Fibroblast of mammary gland (primary cell): ENCODE results near the gene SNU13.
A peak's percentile ranks its signal among the peaks of the same experiment; 100 is the strongest.
"Not testable (repeated sequence)": the region's sequence is repeated elsewhere in the genome, so short reads cannot be mapped to it uniquely, and the experiment has no call there.

Experiments used
- DNase-seq: peaks from one replicate; pipeline ENCODE4 v3.0.0-alpha.2; 2010; ENCODE audit warnings: low read depth
- H3K4me3 ChIP-seq: 2 replicates; pipeline ENCODE4 v1.5.1; 2011; ENCODE audit warnings: low read depth, mild to moderate bottlenecking, low read length, moderate library complexity; ENCODE audit not compliant: control insufficient read depth
- CTCF ChIP-seq: conservative IDR thresholded peaks from 2 replicates; pipeline ENCODE4 v1.5.1; 2011; ENCODE audit warnings: low read depth, low read length, inconsistent platforms; ENCODE audit not compliant: control insufficient read depth, insufficient read depth

The SNU13 gene

GRCh38 chr22:41682033-41682807 lies 6.4 kb downstream of the SNU13 start:
- peak; percentile 86 for DNase-seq
- TF ChIP-seq CTCF = no peak
- peak overlapping the region; percentile 66 for H3K4me3 ChIP-seq

- no peak for TF ChIP-seq CTCF
- peak; percentile 27 for DNase-seq
- peak overlapping the region; percentile 66 for H3K4me3 ChIP-seq
Measured at GRCh38 chr22:41681616-41682015, 7.1 kb downstream of the SNU13 start.

GRCh38 chr22:41676134-41676533 lies 12.5 kb downstream of the SNU13 start:
- no peak for TF ChIP-seq CTCF
- no peak overlapping the region for H3K4me3 ChIP-seq
- DNase-seq = no peak

GRCh38 chr22:41674846-41675340 lies 13.8 kb downstream of the SNU13 start:
- DNase-seq = no peak
- H3K4me3 ChIP-seq = no peak overlapping the region
- TF ChIP-seq CTCF = no peak

GRCh38 chr22:41672780-41673509 lies 15.7 kb downstream of the SNU13 start:
- no peak overlapping the region for H3K4me3 ChIP-seq
- DNase-seq = no peak
- TF ChIP-seq CTCF = peak; percentile 31

- DNase-seq, H3K4me3 ChIP-seq: not testable (repeated sequence)
Measured at GRCh38 chr22:41672096-41672495, 16.6 kb downstream of the SNU13 start.
